HG02610 (cell line): ENCODE results near the gene EPHA4.
A peak's percentile ranks its signal among the peaks of the same experiment; 100 is the strongest.

Experiments
- ATAC-seq: cut with Tn5 transposase; IDR thresholded peaks from one replicate; pipeline ENCODE4 v1.9.1; 2021; ENCODE audit warnings: mild to moderate bottlenecking, moderate library complexity; ENCODE audit not compliant: unreplicated experiment

Gene EPHA4

GRCh38 chr2:221572219-221572820 is at the start of gene EPHA4:
Gene EPHA4 (minus strand): TSS chr2:221572304. CDS start chr2:221572248, 56 bp downstream.
- peak; percentile 90 for ATAC-seq

- ATAC-seq = no peak
These were observed 45.9 kb upstream of the EPHA4 start for GRCh38 chr2:221618007-221618406.

DNA sequence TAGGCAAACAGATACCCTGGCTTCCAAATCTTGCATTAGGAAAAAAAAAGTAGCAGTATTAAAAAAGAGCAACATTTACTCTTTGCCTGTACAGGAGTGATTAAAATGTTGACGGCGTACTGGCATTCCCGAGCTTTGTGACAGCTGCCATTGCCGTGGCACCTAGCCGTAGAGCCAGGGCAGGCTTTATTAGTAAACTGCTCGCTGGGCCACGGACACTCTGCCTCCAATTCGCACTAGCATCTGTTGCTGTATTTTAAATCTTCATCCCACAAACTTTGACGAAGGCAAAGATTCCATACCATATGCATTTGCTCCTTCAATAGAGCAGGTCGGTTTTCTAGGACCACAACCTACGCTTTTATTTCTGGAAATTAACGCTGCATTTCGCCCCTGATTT is 44.5 kb upstream of the EPHA4 start:
- ATAC-seq = no peak

- no peak for ATAC-seq
These were observed 42.2 kb upstream of the EPHA4 start for GRCh38 chr2:221614274-221614673.

- no peak for ATAC-seq
These were observed 40.7 kb upstream of the EPHA4 start for GRCh38 chr2:221612800-221613199.

- ATAC-seq = no peak
These were observed 40.1 kb upstream of the EPHA4 start for GRCh38 chr2:221612161-221612560.

DNA sequence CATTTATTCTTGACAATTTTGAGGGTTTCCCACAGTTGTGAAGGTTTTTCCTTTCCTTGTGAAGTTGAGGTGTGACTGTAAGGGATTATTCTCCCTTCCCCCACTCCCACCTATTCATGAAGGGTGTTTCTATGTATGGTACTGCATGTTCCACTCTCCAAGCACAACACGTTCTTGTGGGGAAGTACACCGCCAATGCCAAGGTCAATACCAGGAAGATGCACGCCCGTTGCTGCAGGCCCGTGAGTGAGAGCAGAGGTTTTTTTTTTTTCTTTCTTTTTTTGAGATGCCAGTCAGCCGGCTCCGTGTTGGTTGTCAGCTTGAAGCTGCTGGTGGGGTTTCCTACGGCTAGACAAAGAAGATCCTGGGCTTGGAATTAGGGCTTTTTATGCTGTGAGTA is 38.6 kb upstream of the EPHA4 start:
- ATAC-seq = no peak

- ATAC-seq = no peak
These were observed 38.2 kb upstream of the EPHA4 start for GRCh38 chr2:221610255-221610654.

GRCh38 chr2:221608442-221608841 is 36.3 kb upstream of the EPHA4 start:
- ATAC-seq = no peak

GRCh38 chr2:221606424-221606823 is 34.3 kb upstream of the EPHA4 start:
- no peak for ATAC-seq

DNA sequence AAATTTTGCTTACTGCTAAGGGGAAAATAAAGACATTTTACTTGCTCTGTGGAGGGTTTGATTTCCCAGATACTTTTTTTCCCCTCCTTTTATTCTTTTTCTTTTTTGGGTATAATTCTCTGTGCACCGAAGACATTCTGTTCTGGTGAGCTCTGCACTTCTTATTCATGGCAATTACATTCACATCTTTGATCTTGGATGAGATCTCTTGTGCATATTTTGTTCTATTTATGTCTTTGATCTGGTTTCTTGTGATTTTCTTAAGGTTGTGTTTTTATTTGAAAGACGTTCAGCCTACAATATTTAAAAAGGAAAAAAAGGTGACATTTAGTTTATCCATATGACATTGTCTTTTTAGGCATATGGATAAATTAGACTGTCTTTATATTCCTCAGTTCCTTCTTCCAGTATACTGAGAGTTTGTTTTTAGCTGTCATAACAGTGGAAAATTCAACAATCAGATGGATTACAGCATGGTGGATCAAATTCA is 33.7 kb upstream of the EPHA4 start:
- ATAC-seq = no peak

DNA sequence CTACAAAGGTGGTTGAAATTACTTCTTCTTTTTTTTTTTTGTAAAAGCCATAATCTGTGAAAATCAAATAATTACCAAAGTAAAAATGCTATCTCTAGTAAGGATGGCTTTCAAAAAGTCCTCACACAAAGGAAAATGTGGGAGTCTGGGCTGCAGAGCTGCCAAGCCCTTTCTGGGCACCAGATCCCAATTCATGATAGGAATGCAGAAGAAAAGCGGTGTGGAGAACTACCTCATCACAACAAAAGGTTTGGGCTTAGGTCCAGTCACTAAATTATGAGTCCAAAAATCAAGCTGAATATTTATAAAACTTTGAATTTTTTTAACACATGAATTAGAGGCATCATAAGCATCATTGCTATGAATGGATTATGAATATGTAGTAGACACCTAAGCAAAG is 30.8 kb upstream of the EPHA4 start:
- no peak for ATAC-seq

GRCh38 chr2:221601376-221601775 is 29.3 kb upstream of the EPHA4 start:
- ATAC-seq = no peak

GRCh38 chr2:221600388-221600787 is 28.3 kb upstream of the EPHA4 start:
- no peak for ATAC-seq

- ATAC-seq = no peak
These were observed 24.1 kb upstream of the EPHA4 start for GRCh38 chr2:221596192-221596591.

- ATAC-seq = no peak
These were observed 18.8 kb upstream of the EPHA4 start for GRCh38 chr2:221590861-221591365.

DNA sequence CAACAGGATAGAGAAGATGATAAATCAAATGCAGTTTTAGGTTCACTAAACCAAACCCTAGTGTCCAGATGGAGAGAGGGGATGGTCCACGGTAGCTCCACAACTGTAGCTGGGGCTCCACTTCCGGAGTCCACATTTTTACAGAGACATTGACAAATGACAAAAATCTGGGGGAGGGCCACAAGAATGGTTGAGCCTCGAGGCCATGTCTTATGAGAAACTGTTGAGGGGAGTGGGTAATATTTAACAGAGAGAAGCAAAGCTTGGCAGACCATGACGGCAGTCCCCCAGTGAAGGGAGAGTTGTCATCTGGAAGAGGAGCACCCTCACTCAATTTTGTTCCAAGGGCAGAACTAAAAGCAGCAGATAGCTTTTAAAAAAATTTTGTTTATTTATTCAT is 17.6 kb upstream of the EPHA4 start:
- no peak for ATAC-seq

GRCh38 chr2:221588306-221588985 is 16.3 kb upstream of the EPHA4 start:
- no peak for ATAC-seq

GRCh38 chr2:221581986-221582385 is 9.9 kb upstream of the EPHA4 start:
- no peak for ATAC-seq

DNA sequence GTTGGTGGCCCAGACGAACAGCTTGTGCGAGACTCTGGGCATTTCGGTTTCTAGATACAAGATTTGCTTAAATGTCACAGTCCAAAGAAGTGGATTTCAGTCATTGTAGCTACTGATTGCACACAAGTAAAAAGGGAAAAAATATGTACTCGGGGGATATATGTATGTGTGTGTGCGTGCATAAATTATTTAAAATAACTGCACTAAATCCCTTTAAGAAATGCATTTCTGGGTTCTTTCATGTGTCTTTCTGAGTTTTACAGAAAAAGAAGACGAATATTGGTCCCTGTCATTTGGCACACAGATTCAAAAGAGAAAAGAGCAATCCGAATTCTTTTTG is 2.1 kb upstream of the EPHA4 start:
- no peak for ATAC-seq

DNA sequence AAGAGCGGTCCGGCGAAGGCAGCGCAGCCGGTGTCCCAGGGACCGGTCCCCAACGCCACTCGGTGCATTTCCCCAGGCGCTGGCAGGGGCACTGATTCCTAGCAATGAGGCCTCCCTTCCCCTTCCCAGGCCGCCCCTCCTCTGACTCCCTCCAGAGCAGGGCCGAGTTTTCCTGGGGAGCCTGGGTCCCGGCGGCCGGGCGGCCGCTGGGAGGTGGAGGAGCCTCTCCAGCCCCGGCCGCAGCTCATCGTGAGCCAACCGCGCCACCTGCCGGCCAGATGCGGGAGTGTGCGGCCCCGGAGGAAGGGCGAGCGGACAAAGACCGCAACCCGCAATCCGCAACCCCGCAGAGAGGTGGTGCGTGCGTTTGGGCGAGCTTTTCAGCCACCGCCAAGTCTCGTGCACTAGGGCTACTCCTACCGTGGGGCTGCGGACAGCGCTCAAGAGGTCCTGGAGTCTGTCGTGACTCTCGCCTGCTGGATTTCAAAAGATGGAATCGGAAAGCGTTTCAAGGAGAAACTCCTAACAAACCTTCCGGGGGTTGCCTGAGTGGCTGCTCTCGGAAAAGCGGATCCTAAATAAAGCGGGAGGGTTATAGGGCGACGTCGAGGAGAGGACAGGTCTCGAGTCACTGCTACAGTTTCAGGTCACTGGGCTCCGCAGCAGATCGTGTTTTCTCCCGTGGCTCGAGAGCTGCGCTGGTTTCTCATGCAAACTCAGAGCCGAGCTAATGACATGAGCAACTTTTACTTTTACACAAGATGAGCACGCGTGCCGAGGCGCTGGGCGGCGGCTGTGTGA is 1.5 kb upstream of the EPHA4 start:
- peak; percentile 76 for ATAC-seq
